ENCODE data around the gene CEND1.
"Not testable (repeated sequence)": the region's sequence is repeated elsewhere in the genome, so short reads cannot be mapped to it uniquely, and the experiment has no call there.

CEND1 gene

DNA sequence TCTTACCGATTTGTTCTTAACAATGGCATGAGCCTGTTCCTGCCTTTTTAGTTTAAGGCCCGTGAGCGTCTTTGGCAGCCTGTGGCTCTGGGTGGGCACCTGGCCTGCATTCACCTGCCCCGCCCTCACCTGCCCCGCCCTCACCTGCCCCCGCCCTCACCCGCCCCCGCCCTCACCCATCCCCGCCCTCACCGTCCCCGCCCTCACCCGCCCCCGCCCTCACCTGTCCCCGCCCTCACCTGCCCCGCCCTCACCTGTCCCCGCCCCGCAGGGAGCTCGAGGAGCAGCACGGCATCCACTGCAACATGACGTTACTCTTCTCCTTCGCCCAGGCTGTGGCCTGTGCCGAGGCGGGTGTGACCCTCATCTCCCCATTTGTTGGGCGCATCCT, 26.8 kb downstream of the CEND1 start:
- peak; percentile 48 for DNase-seq

DNA sequence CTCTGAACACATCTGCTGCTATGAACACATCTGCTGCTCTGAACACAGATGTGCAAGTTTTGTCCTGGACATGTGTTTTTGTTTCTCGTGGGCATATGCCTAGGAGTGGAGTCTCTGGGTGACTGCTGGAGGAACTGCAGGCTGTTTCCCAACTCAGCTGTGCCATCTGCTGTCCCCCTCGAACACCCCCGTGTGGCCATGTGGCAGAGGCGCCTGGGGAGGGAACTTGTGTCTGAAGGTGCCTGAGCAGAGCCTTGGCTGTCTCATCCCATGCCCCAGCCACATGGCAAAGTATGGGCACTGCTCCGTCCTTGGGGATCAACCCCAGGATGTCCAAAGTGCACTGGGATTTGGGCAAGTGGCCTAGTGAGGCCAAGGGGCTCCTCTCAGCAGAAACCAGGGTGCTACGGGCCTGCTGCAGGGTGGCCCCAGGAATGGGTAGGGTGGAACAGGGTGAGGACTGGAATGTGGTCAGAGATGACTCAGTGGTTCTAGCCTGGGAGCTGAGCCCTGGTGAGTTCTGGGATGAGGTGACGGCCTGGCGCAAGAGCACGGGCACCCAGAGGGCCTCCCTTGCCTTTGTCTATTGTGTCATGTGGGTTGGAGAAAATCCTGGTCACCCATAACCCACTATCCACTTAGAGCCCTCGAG, 27.3 kb downstream of the CEND1 start:
- no peak for DNase-seq

DNA sequence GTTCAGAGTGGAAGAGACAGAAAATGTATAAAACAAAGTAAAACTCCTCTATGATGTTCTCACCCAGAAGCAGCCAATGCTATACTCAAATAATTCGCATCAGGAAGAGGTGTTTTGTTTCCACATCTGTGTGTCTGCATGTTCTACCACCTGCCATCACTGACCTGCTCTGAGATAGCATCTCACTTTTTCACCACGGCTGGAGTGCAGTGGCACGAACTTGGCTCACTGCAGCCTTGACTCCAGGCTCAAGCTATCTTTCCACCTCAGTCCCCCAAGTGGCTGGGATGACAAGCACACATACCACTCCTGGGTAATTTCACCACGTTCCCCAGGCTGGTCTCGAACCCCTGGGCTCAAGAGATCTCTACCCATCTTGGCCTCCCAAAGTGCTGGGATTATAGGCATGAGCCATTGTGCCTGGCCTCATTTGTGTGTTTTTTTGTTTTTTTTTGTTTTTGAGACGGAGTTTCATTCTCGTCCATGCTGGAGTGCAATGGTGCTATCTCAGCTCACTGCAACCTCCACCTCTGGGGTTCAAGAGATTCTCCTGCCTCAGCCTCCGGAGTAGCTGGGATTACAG, 28.3 kb downstream of the CEND1 start:
- no peak for DNase-seq

DNA sequence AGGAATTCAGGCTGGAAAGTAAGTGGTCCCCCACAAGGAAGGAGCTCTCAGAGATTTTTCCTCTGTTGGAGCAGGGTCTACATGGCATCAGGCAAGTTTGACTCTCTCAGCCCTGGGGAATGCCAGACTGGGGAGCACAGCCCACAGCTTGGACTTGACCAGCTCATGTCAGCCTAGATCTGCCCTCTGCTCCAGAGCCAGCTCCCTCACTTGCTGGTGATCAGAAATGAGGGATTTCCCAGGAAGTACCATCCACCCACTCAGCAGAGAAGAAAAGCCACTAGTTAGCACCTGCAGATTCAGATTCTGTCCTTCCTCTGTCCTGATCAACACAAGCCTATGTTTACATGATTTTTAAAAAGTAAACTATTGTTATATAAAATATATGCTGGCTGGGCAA, 29.7 kb downstream of the CEND1 start:
- no peak for DNase-seq

DNA sequence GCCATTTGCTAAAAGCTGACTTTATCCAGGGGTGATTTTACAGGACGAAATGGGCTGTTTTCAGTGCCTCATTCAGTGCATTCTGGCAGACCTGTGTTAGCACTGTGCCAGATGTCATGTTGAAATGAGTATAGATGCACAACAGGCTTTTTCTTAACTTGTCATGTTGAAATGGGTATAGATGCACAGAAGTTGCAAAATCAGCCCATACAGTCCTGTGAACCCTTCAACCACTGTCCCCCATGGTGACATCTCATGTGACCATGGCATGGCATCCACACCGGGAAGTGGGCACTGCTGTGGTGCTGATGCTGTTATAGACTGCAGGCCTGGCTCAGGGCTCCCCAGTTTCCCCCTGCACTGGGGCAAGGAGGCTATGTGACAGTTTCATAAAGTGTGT, 40.2 kb downstream of the CEND1 start:
- DNase-seq = no peak

DNA sequence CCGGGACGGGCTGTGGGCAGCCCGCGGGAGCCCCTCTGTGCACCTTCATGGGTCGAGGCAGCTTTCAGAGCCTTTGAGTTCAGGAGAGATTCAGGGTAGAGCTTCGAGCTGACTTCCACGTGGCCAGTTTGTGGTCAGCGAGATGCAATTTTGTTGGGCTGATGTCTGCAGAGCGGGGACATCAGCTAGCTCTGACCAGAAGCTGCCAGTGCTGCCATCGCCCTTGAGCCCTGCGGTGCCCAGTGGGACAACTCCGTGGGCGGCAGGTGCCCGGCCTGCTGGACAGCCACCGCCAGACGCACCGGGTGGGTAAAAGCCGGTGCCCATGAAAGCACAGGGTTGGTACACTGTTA, 41.9 kb downstream of the CEND1 start:
- no peak for DNase-seq

DNA sequence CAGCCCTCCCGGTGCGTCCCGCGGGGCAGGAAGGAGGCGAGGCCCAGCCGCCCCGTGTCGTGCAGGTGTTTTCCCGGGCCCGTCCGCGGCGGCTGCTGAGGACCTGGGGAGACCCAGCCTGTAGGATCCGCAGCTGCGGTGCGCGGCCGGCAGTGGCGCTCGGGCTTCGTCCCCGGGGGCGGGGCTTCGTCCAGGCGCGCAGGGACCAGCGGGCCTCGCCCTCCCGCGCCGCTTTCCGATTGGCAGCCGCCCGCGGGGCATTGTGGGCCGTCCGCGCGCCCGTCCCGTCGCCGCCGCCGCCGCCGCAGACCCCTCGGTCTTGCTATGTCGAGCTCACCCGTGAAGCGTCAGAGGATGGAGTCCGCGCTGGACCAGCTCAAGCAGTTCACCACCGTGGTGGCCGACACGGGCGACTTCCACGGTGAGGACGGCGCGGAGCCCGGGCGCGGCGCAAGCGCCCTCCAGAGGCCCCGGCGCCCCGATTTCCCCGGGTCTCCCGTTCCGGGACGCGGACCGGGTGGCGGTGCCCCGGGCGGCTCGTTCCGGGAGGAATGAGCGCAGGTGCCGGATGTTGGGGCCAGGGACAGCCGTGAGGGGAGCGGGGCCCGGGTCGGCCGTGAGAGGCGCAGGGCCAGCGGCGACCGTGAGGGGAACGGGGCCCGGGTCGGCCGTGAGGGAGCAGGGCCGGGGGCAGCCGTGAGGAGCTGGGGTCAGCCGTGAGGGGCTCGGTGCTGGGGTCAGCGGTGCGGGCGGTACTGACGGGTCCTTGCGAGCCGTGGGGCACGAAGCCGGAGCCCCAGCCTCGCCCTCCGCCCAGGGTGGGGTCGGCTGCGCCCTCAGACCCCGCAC, 42.5 kb downstream of the CEND1 start, which contains the start of gene TALDO1:
TALDO1 (plus strand) TSS at position 307 of the 849 bp plus-strand sequence; CDS start at position 325, 18 bp downstream.
- DNase-seq = peak; percentile 30

DNA sequence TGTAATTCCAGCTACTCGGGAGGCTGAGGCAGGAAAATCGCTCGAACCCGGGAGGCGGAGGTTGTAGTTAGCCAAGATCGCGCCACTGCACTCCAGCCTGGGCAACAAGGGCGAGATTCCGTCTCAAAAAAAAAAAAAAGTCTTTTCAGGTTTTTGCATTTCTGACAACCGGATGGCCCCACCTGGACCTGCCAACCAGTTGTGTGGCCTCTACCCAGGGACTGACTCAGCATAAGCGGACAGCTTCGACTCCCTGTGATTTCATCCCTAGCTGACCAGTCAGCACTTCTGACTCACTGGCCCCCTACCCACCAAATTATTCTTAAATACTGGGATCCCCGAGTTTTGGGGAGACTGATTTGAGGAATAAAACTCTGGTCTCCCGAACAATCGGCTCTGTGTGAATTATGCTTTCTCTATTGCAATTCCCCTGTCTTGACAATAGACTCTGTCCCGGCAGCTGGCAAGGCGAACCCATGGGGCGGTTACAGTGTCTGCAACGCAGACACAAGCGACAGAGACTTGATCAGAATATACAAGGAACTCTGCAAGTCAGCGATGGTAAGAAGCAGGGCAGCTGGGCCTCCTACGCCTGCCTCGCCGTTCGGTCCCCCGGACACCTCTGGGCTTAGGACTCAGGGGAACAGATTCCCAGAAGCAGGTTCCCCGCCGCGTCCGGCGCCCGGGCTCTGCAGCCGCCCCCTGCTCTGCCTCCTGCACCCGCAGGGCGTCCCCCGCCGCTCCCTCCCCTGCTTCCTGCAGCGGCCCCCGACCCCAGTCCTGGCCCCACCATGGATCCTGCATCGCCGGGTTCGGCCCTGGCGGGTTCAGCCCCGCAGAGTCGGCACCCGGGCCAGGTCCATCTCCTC, 43.4 kb downstream of the CEND1 start:
- DNase-seq = no peak

DNA sequence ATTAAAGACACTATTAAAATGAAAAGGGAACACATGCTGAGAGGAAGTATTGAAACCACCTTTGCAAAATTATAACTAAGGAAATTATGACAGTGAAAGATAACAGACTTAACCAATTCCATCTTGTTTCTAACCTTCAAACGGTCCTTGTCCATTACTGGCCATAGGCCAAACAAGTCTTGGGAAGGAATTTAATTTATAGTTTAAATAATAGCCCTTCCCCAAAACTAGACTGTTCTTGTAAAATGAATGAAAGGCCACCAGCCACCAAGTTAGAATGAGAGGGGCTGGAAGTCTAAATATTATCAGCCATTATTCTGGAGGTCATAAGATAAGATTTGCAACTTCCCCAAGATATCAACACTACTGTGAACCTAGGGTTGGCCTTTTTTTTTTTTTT, 44.5 kb downstream of the CEND1 start:
- no peak for DNase-seq

DNA sequence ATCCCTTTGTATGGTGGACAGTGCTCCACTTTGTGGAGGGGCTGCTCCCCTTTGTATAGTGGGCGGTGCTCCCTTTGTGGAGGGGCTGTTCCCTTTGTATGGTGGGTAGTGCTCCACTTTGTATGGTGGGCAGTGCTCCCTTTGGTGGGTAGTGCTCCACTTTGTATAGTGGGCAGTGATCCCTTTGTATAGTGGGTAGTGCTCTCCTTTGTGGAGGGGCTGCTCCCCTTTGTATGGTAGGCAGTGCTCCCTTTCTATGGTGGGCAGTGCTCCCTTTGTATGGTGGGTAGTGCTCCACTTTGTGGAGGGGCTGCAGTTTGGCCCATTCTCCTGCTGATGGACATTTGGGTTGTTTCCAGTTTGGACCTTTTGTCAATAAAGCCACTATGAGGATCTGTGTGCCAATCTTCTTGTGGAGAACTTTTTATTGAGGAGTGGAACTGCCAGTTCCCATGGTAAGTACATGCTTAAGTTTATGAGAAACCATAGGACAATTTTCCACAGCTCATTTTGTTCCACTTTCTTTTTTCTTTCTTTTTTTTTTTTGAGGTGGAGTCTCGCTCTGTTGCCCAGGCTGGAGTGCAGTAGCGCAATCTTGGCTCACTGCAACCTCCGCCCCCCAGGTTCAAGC, 47.2 kb downstream of the CEND1 start:
- no peak for DNase-seq

DNA sequence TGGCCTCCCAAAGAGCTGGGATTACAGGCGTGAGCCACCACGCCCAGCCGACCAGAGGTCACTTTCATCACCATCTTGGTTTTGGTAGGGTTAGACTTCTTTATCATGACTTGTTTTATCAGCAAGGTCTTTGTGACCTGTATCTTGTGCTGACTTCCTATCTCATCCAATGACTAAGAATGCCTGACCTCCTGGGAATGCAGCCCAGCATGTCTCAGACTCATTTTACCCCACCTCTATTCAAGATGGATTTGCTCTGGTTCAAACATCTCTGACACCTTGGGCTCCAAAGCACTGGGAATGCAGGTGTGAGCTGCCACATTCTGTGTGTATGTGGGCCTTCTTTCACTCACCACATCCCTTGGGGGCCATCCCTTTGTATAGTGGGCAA, 47.7 kb downstream of the CEND1 start:
- DNase-seq = no peak

DNA sequence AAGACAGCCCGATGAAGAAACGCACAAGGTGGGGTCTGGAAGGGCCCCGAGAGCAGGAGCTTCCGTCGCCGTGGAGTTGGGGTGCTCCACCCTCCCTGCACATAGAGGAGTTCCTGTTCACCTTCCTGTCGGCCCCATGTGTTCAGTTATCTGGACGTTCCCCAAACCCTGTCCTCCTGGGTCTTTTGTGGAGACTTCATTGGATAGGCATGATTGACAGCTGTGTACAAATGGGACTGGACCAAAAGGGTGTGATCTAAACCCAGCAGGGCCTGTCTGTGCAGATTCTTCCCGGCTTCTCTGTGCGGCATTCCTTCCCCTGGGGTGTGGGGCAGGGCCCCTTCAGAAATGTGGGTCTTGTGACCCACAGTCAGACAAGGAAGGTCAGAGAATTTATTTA, 52.0 kb downstream of the CEND1 start:
- not testable (repeated sequence) for DNase-seq

DNA sequence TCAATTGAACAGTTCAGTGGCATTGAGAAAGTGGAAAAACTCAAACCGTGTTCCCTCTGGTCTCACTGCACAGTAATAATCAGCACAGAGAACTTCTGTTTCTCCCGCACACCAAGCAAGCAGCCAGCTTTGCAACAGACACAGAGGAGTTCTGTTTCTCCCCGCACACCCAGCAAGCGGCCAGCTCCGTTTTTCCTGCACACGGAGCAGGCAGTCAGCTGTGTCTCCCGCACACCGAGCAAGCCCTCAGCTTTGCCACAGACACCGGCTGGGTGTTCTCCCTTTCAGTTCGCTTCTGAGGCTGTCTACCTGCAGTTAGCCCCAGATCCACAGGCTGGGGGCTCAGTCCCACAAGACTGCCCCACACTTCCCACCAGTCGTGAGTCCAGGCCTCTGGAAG, 52.5 kb downstream of the CEND1 start:
- DNase-seq = no peak
